ENCODE data around the gene TENT4B.

The TENT4B gene

GRCh38 chr16:50257876-50258275 is 104.8 kb downstream of the TENT4B start:
- DNase-seq (ENCODE audit: low spot score): no peak

GRCh38 chr16:50259334-50260205 is 106.5 kb downstream of the TENT4B start:
- no peak for DNase-seq (ENCODE audit: low spot score)

GRCh38 chr16:50260206-50261159 is 107.4 kb downstream of the TENT4B start:
- DNase-seq (ENCODE audit: low spot score): no peak

GRCh38 chr16:50261160-50261706 is 108.1 kb downstream of the TENT4B start:
- no peak for DNase-seq (ENCODE audit: low spot score)

- DNase-seq (ENCODE audit: low spot score): no peak
Observed at GRCh38 chr16:50261707-50262235, 108.7 kb downstream of the TENT4B start.

GRCh38 chr16:50263060-50263909 is 110.2 kb downstream of the TENT4B start:
- DNase-seq (ENCODE audit: low spot score): no peak

GRCh38 chr16:50263940-50264929 is 111.1 kb downstream of the TENT4B start:
- DNase-seq (ENCODE audit: low spot score): no peak

- no peak for DNase-seq (ENCODE audit: low spot score)
Observed at GRCh38 chr16:50265260-50265659, 112.2 kb downstream of the TENT4B start.

- DNase-seq (ENCODE audit: low spot score): no peak
Observed at GRCh38 chr16:50265716-50266336, 112.7 kb downstream of the TENT4B start.

- DNase-seq (ENCODE audit: low spot score): peak; percentile 51
Observed at GRCh38 chr16:50266337-50267091, 113.4 kb downstream of the TENT4B start, which contains the start of gene ADCY7. TSS of gene ADCY7 (plus strand) at chr16:50266551. CDS start at chr16:50288180, 21,629 bp downstream.

GRCh38 chr16:50267151-50267631 is 114.1 kb downstream of the TENT4B start:
- no peak for DNase-seq (ENCODE audit: low spot score)

GRCh38 chr16:50267651-50268050 is 114.5 kb downstream of the TENT4B start:
- no peak for DNase-seq (ENCODE audit: low spot score)

GRCh38 chr16:50268352-50268751 is 115.2 kb downstream of the TENT4B start:
- DNase-seq (ENCODE audit: low spot score): no peak

- no peak for DNase-seq (ENCODE audit: low spot score)
Observed at GRCh38 chr16:50269061-50269705, 116.1 kb downstream of the TENT4B start.

GRCh38 chr16:50269769-50270509 is 116.8 kb downstream of the TENT4B start:
- DNase-seq (ENCODE audit: low spot score): no peak

- DNase-seq (ENCODE audit: low spot score): no peak
Observed at GRCh38 chr16:50270510-50271147, 117.5 kb downstream of the TENT4B start.
